ENCODE data around the gene TAF8. TPM values are rescaled to one million over a fixed set of nuclear protein-coding genes. Genes with fewer than 3 reads are reported as not detected.
A peak's percentile ranks its signal among the peaks of the same experiment; 100 is the strongest.

Gene TAF8
- total and polyA plus RNA-seq, 10 of the 15 experiments (the other 5 are each of a cell fraction or from before 2014, with no cell fraction given), result 11.7 to 30.9 (median 19.9) TPM

- TF ChIP-seq KLF5 (IDR thresholded peaks at IDR 0.05; ENCODE audit: partially characterized antibody), result no peak
- TF ChIP-seq RCOR1 (conservative IDR thresholded peaks at IDR 0.05; ENCODE audit: low read depth, low read length), result no peak
- TF ChIP-seq HSF1 (IDR thresholded peaks at IDR 0.05; ENCODE audit: low read depth, low read length), result no peak
- no peak for TF ChIP-seq LARP7 (IDR thresholded peaks at IDR 0.05)
- TF ChIP-seq ETV6 (conservative IDR thresholded peaks at IDR 0.05 in 1 of 2, IDR thresholded peaks at IDR 0.05 in 1 of 2; ENCODE audit: borderline replicate concordance in 1 of 2, low read depth in 1 of 2), result no peak
- TF ChIP-seq ZBTB33 (IDR thresholded peaks at IDR 0.05), result no peak
- no peak for TF ChIP-seq BRCA1 (IDR thresholded peaks at IDR 0.05; ENCODE audit: low read depth, low read length)
These were observed 73.2 kb downstream of the TAF8 start (continued) for GRCh38 chr6:42123379-42124103.

GRCh38 chr6:42124223-42124836 is 74.0 kb downstream of the TAF8 start:
- no peaks in the 10 kb centered on the region for H3K9me3 ChIP-seq (replicated peaks; ENCODE audit: control insufficient read depth, insufficient read depth, low read length)
- no peaks in the 10 kb centered on the region for H3K4me1 ChIP-seq (ENCODE audit: control insufficient read depth, insufficient read depth, low read length)
- ATAC-seq (peak; percentile 16; the same call in 2 of the 3 replicates), FAIRE-seq (no peak), DNase-seq (ENCODE audit: low read depth, low spot score) (no peak)
- H3K27ac ChIP-seq (ENCODE audit: control insufficient read depth, insufficient read depth), result no peak overlapping the region
- no peaks in the 10 kb centered on the region for H3K27me3 ChIP-seq (replicated peaks in 1 of 2; ENCODE audit: control insufficient read depth in 2 of 2, insufficient read depth in 2 of 2, low read length in 1 of 2)
- no peaks in the 10 kb centered on the region for H4K20me1 ChIP-seq (ENCODE audit: control insufficient read depth, insufficient read depth)
- H3K4me3 ChIP-seq, result no peak overlapping the region
- H3K36me3 ChIP-seq (ENCODE audit: control insufficient read depth in 2 of 2, insufficient read depth in 2 of 2, low read length in 1 of 2), result no peaks in the 10 kb centered on the region
- TF ChIP-seq BCLAF1 (IDR thresholded peaks at IDR 0.05), result no peak
- TF ChIP-seq ZNF24 (IDR thresholded peaks at IDR 0.05), result no peak
- TF ChIP-seq PAX5 (IDR thresholded peaks at IDR 0.05; ENCODE audit: borderline replicate concordance, low read depth, low read length), result no peak
- no peaks in the 10 kb centered on the region for H3K79me2 ChIP-seq (ENCODE audit: control insufficient read depth, insufficient read depth, low read length)
- H3K4me2 ChIP-seq (ENCODE audit: control insufficient read depth, insufficient read depth), result no peak overlapping the region
- intact Hi-C loops (cut with micrococcal nuclease; ENCODE audit: unreplicated experiment), result no loop called here
- 45% methylated on average over 9 of the region's 9 CpGs for WGBS (ENCODE audit: insufficient coverage, insufficient replicate concordance, low lambda C conversion rate, missing lambda C conversion rate)
- CTCF ChIA-PET, result interaction anchor here (1.1 kb wide), 1 partner anchor 20 kb away, joined by 4 read pairs; no protein-coding TSS in a partner anchor
- SMC1A ChIA-PET (ENCODE audit: uncharacterized antibody, unreplicated experiment), result no interaction called here
- no peak overlapping the region for H3K9ac ChIP-seq (ENCODE audit: control insufficient read depth, insufficient read depth, low read length)
- POLR2A ChIA-PET, result no interaction called here
- no TSS peak for BruUV-seq (replicated peaks)
- in situ Hi-C loops (cut with MboI), result no loop called here
- RAD21 ChIA-PET (ENCODE audit: unreplicated experiment), result no interaction called here
- no peak overlapping the region for H2AFZ ChIP-seq (ENCODE audit: control insufficient read depth, low read depth, low read length)

Data from GM12878 (cell line).